NB4 (cell line): Measurements from ENCODE around the gene SAA4.

ENCODE experiments used
- POLR2A ChIP-seq: IDR thresholded peaks from 2 replicates; pipeline ENCODE4 v1.6.1; 2011; ENCODE audit warnings: mild to moderate bottlenecking; ENCODE audit not compliant: insufficient read length; ENCODE audit errors: extremely low read depth
- TF ChIP-seq, protein P1 (sequence below): IDR thresholded peaks from one replicate; pipeline ENCODE4 v1.5.1; 2012; ENCODE audit warnings: low read depth, low read length

DNA sequence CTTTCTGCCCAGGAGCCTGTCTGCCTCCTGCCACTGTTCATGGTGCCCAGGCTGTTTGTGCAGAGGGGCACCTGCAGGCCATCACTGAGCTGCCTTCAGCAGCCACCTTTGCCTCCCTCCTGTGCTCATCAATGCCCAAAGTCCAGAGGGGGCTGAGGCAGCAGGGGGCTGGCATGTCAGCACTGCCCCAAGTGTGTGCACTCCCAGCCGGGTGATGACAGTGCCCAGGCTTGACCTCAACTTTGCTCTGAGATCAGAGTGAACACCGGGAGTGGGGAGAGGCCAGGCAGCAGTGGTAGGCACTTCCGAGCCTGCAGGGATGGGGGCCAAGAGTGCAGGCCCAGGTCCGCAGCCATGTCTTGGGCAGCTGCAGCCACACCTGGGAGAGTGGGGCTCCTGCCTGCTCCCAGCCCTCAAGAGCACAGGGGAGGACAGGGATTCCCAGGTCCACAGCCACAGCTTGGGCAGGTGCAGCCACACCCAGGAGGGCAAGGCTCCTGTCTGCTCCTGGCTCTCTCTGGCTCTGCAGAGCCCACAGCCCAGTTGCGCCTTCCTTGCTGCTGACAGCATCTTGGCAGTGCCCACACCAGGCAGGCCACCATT, 15.2 kb downstream of the SAA4 start:
- TF ChIP-seq POLR2A = no peak
- TF ChIP-seq, protein P1, sequence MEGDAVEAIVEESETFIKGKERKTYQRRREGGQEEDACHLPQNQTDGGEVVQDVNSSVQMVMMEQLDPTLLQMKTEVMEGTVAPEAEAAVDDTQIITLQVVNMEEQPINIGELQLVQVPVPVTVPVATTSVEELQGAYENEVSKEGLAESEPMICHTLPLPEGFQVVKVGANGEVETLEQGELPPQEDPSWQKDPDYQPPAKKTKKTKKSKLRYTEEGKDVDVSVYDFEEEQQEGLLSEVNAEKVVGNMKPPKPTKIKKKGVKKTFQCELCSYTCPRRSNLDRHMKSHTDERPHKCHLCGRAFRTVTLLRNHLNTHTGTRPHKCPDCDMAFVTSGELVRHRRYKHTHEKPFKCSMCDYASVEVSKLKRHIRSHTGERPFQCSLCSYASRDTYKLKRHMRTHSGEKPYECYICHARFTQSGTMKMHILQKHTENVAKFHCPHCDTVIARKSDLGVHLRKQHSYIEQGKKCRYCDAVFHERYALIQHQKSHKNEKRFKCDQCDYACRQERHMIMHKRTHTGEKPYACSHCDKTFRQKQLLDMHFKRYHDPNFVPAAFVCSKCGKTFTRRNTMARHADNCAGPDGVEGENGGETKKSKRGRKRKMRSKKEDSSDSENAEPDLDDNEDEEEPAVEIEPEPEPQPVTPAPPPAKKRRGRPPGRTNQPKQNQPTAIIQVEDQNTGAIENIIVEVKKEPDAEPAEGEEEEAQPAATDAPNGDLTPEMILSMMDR = no peak
